Spleen (tissue), 7 donors: Measurements from ENCODE around the gene RCC2.

ENCODE experiments used
- POLR2A ChIP-seq, 3 donors: fragments of 450-650 bp; IDR thresholded peaks; one replicate each; pipeline ENCODE4 v1.5.1; 2017; ENCODE audit warnings: antibody characterized with exemption in 3 of 3, mild to moderate bottlenecking in 1 of 3
- POLR2AphosphoS5 ChIP-seq, 3 donors: sonication (generic); formaldehyde crosslinking; IDR thresholded peaks; one replicate each; pipeline ENCODE4 v1.5.1; 2017; ENCODE audit warnings: antibody characterized with exemption in 3 of 3
- TF ChIP-seq, protein P1 (sequence below), 11 experiments: fragments of 200-600 bp in 7 of 11; fragments of 450-650 bp in 4 of 11; sonication (generic) in 4 of 11; IDR thresholded peaks in 8 of 11; conservative IDR thresholded peaks in 3 of 11; 1 replicate in 7 of 11; 2 replicates in 4 of 11; pipeline versions ENCODE4 v1.4.0 to v1.8.0; 2016 to 2021; ENCODE audit warnings: antibody characterized with exemption in 11 of 11, inconsistent platforms in 4 of 11, mild to moderate bottlenecking in 1 of 11
- donor health status: DM: no; HTN: no; CAD: no; lungs with moderate emphysema.
- donor health status: DM: no; HTN: no; CAD: no.
- donor health status: DM: no; HTN: no; CAD: no.

DNA sequence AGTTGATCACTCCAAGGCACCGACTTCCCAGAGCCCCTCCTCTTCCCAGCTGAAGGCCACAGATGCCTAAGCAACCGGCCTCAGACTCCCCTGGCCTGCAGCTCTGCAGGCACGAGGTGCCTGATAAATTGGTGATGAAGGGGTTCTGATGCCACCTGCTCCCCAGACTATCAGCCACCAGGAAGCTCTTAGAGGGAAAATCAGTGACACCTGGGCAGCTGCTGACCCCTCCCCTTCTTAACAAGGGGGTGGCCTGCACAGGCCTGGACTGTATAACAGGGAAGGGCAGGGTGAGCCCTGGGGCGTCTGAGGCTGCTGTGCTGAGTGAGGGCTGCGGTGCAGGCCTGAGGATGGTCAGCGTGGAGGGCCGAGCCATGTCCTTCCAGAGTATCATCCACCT is 67.6 kb downstream of the RCC2 start, which contains the start of gene PADI6:
- TF ChIP-seq, protein P1, sequence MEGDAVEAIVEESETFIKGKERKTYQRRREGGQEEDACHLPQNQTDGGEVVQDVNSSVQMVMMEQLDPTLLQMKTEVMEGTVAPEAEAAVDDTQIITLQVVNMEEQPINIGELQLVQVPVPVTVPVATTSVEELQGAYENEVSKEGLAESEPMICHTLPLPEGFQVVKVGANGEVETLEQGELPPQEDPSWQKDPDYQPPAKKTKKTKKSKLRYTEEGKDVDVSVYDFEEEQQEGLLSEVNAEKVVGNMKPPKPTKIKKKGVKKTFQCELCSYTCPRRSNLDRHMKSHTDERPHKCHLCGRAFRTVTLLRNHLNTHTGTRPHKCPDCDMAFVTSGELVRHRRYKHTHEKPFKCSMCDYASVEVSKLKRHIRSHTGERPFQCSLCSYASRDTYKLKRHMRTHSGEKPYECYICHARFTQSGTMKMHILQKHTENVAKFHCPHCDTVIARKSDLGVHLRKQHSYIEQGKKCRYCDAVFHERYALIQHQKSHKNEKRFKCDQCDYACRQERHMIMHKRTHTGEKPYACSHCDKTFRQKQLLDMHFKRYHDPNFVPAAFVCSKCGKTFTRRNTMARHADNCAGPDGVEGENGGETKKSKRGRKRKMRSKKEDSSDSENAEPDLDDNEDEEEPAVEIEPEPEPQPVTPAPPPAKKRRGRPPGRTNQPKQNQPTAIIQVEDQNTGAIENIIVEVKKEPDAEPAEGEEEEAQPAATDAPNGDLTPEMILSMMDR (IDR thresholded peaks at IDR 0.05 in 8 of 11, conservative IDR thresholded peaks at IDR 0.05 in 3 of 11) = no peak
- TF ChIP-seq POLR2A (IDR thresholded peaks at IDR 0.05) (no peak), POLR2AphosphoS5 (IDR thresholded peaks at IDR 0.05) (no peak)
